Measurements from ENCODE around the gene PGBD1. TPM values are rescaled to one million over a fixed set of nuclear protein-coding genes. Genes with fewer than 3 reads are reported as not detected.
A peak's percentile ranks its signal among the peaks of the same experiment; 100 is the strongest.
"Not testable (repeated sequence)": the region's sequence is repeated elsewhere in the genome, so short reads cannot be mapped to it uniquely, and the experiment has no call there.

PGBD1 gene
- total and polyA plus RNA-seq, 10 of the 15 experiments (the other 5 are each of a cell fraction or from before 2014, with no cell fraction given): 1.9 to 4.9 (median 3.8) TPM

DNA sequence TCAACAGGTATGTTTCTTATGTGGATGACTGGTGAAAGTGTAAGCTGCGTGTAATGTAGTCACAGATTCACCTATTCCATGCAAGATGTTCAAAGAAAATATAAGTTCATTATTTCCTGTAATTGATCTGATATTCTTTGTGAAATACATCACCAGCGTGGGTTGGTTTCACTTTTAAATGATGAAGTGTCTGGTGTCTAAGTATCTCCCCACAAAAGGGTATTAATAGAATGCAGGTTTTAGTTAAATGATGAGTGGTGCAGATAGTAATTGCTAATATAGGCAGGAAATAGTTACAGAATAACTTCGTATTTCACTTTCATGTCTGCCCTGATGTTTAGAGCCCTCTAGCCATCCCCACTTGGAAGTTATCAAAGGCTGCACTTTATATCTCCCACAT lies 22.2 kb downstream of the PGBD1 start (continued):
- TF ChIP-seq, protein P1, sequence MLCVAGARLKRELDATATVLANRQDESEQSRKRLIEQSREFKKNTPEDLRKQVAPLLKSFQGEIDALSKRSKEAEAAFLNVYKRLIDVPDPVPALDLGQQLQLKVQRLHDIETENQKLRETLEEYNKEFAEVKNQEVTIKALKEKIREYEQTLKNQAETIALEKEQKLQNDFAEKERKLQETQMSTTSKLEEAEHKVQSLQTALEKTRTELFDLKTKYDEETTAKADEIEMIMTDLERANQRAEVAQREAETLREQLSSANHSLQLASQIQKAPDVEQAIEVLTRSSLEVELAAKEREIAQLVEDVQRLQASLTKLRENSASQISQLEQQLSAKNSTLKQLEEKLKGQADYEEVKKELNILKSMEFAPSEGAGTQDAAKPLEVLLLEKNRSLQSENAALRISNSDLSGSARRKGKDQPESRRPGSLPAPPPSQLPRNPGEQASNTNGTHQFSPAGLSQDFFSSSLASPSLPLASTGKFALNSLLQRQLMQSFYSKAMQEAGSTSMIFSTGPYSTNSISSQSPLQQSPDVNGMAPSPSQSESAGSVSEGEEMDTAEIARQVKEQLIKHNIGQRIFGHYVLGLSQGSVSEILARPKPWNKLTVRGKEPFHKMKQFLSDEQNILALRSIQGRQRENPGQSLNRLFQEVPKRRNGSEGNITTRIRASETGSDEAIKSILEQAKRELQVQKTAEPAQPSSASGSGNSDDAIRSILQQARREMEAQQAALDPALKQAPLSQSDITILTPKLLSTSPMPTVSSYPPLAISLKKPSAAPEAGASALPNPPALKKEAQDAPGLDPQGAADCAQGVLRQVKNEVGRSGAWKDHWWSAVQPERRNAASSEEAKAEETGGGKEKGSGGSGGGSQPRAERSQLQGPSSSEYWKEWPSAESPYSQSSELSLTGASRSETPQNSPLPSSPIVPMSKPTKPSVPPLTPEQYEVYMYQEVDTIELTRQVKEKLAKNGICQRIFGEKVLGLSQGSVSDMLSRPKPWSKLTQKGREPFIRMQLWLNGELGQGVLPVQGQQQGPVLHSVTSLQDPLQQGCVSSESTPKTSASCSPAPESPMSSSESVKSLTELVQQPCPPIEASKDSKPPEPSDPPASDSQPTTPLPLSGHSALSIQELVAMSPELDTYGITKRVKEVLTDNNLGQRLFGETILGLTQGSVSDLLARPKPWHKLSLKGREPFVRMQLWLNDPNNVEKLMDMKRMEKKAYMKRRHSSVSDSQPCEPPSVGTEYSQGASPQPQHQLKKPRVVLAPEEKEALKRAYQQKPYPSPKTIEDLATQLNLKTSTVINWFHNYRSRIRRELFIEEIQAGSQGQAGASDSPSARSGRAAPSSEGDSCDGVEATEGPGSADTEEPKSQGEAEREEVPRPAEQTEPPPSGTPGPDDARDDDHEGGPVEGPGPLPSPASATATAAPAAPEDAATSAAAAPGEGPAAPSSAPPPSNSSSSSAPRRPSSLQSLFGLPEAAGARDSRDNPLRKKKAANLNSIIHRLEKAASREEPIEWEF (IDR thresholded peaks at IDR 0.05; ENCODE audit: insufficient replicate concordance, low read depth, low read length): peak; percentile 59
- peak; percentile 80 for TF ChIP-seq MEF2B (IDR thresholded peaks at IDR 0.05; ENCODE audit: partially characterized antibody, poor library complexity, severe bottlenecking)
- TF ChIP-seq, protein P2, sequence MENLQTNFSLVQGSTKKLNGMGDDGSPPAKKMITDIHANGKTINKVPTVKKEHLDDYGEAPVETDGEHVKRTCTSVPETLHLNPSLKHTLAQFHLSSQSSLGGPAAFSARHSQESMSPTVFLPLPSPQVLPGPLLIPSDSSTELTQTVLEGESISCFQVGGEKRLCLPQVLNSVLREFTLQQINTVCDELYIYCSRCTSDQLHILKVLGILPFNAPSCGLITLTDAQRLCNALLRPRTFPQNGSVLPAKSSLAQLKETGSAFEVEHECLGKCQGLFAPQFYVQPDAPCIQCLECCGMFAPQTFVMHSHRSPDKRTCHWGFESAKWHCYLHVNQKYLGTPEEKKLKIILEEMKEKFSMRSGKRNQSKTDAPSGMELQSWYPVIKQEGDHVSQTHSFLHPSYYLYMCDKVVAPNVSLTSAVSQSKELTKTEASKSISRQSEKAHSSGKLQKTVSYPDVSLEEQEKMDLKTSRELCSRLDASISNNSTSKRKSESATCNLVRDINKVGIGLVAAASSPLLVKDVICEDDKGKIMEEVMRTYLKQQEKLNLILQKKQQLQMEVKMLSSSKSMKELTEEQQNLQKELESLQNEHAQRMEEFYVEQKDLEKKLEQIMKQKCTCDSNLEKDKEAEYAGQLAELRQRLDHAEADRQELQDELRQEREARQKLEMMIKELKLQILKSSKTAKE (IDR thresholded peaks at IDR 0.05; ENCODE audit: low read depth, poor library complexity, severe bottlenecking): peak; percentile 80

DNA sequence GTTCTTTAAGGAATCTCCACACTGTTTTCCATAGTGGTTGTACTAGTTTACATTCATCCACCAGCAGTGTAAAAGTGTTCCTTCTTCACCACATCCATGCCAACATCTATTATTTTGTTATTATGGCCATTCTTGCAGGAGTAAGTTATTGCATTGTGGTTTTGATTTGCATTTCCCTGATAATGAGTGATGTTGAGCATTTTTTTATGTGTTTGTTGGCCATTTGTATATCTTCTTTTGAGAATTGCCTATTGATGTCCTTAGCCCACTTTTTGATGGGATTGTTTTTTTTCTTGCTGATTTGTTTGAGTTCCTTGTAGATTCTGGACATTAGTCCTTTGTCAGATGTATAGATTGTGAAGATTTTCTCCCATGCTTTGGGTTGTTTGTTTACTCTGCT lies 25.0 kb downstream of the PGBD1 start:
- DNase-seq (ENCODE audit: low read depth, low spot score); CTCF ChIA-PET; H2AFZ ChIP-seq (ENCODE audit: control insufficient read depth, low read depth, low read length); H3K9ac ChIP-seq (ENCODE audit: control insufficient read depth, insufficient read depth, low read length); intact Hi-C loops (cut with micrococcal nuclease; ENCODE audit: unreplicated experiment); H3K36me3 ChIP-seq (ENCODE audit: control insufficient read depth in 2 of 2, insufficient read depth in 2 of 2, low read length in 1 of 2); H3K4me2 ChIP-seq (ENCODE audit: control insufficient read depth, insufficient read depth); ATAC-seq; FAIRE-seq; H3K27ac ChIP-seq (ENCODE audit: control insufficient read depth, insufficient read depth); POLR2A ChIA-PET; H3K27me3 ChIP-seq (replicated peaks in 1 of 2; ENCODE audit: control insufficient read depth in 2 of 2, insufficient read depth in 2 of 2, low read length in 1 of 2); BruUV-seq (replicated peaks); SMC1A ChIA-PET (ENCODE audit: uncharacterized antibody, unreplicated experiment); H3K4me3 ChIP-seq; in situ Hi-C loops (cut with MboI); H3K9me3 ChIP-seq (replicated peaks; ENCODE audit: control insufficient read depth, insufficient read depth, low read length); H4K20me1 ChIP-seq (ENCODE audit: control insufficient read depth, insufficient read depth); RAD21 ChIA-PET (ENCODE audit: unreplicated experiment); H3K79me2 ChIP-seq (ENCODE audit: control insufficient read depth, insufficient read depth, low read length): not testable (repeated sequence)
- peaks cover 11% of the 10 kb centered on the region for H3K4me1 ChIP-seq (ENCODE audit: control insufficient read depth, insufficient read depth, low read length)
